NOMO-1 treated with dmso at 0.1 percent for 144 hours (cell line): ENCODE results near the gene NR2F1.
"Not testable (repeated sequence)": the region's sequence is repeated elsewhere in the genome, so short reads cannot be mapped to it uniquely, and the experiment has no call there.

Experiments
- DNase-seq: peaks from one replicate; lab custom pipeline; 2025; ENCODE audit not compliant: unreplicated experiment; lab: John Stamatoyannopoulos, UW

NR2F1 gene

GRCh38 chr5:93582677-93583438 lies at the start of gene NR2F1:
Gene NR2F1, plus strand, starts transcription at chr5:93583222. Its CDS starts 1,802 bp downstream, at chr5:93585024.
- no peak for DNase-seq

GRCh38 chr5:93545872-93546271 lies 37.1 kb upstream of the NR2F1 start:
- no peak for DNase-seq

- DNase-seq = not testable (repeated sequence)
Observed at GRCh38 chr5:93549594-93549993, 33.4 kb upstream of the NR2F1 start.

- DNase-seq = no peak
Observed at GRCh38 chr5:93557021-93557604, 25.9 kb upstream of the NR2F1 start.

GRCh38 chr5:93566091-93566490 lies 16.9 kb upstream of the NR2F1 start:
- DNase-seq = no peak

- DNase-seq = no peak
Observed at GRCh38 chr5:93567424-93567823, 15.6 kb upstream of the NR2F1 start.

GRCh38 chr5:93569300-93570160 lies 13.5 kb upstream of the NR2F1 start:
- no peak for DNase-seq

- DNase-seq = no peak
Observed at GRCh38 chr5:93570294-93571113, 12.5 kb upstream of the NR2F1 start.

- no peak for DNase-seq
Observed at GRCh38 chr5:93571114-93571949, 11.7 kb upstream of the NR2F1 start.

- DNase-seq = no peak
Observed at GRCh38 chr5:93572101-93572607, 10.9 kb upstream of the NR2F1 start.

- no peak for DNase-seq
Observed at GRCh38 chr5:93572608-93573353, 10.2 kb upstream of the NR2F1 start.

GRCh38 chr5:93573354-93574351 lies 9.4 kb upstream of the NR2F1 start:
- no peak for DNase-seq

- DNase-seq = no peak
Observed at GRCh38 chr5:93574491-93575305, 8.3 kb upstream of the NR2F1 start.

GRCh38 chr5:93575461-93576414 lies 7.3 kb upstream of the NR2F1 start:
- DNase-seq = no peak

GRCh38 chr5:93576994-93577853 lies 5.8 kb upstream of the NR2F1 start:
- DNase-seq = no peak
